Testis (tissue), 2 donors: ENCODE data around the gene MLF2.
"Not testable (repeated sequence)": the region's sequence is repeated elsewhere in the genome, so short reads cannot be mapped to it uniquely, and the experiment has no call there.

Experiments used
- POLR2A ChIP-seq: fragments of 450-650 bp; IDR thresholded peaks from one replicate; pipeline ENCODE4 v1.6.1; 2017; ENCODE audit warnings: antibody characterized with exemption, mild to moderate bottlenecking, moderate library complexity
- TF ChIP-seq, protein P1 (sequence below), 3 experiments: fragments of 450-650 bp in 2 of 3; fragments of 200-600 bp in 1 of 3; sonication (generic) in 1 of 3; IDR thresholded peaks; one replicate each; pipeline ENCODE4 v1.5.1; 2016 to 2019; ENCODE audit warnings: antibody characterized with exemption in 3 of 3, mild to moderate bottlenecking in 2 of 3, moderate library complexity in 1 of 3

DNA sequence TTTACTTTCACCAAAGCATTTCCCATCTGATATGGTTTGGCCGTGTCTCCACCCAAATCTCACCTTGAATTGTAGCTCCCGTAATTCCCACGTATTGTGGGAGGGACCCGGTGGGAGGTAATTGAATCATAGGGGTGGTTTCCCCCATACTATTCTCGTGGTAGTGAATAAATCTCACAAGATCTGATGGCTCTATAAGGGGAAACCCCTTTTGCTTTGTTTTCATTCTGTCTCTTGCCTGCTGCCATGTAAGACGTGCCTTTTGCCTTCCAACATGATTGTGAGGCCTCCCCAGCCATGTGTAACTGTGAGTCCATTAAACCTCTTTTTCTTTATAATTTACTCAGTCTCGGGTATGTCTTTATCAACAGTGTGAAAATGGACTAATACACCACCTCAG, 9.6 kb downstream of the MLF2 start:
- TF ChIP-seq POLR2A, result not testable (repeated sequence)
- TF ChIP-seq, protein P1, sequence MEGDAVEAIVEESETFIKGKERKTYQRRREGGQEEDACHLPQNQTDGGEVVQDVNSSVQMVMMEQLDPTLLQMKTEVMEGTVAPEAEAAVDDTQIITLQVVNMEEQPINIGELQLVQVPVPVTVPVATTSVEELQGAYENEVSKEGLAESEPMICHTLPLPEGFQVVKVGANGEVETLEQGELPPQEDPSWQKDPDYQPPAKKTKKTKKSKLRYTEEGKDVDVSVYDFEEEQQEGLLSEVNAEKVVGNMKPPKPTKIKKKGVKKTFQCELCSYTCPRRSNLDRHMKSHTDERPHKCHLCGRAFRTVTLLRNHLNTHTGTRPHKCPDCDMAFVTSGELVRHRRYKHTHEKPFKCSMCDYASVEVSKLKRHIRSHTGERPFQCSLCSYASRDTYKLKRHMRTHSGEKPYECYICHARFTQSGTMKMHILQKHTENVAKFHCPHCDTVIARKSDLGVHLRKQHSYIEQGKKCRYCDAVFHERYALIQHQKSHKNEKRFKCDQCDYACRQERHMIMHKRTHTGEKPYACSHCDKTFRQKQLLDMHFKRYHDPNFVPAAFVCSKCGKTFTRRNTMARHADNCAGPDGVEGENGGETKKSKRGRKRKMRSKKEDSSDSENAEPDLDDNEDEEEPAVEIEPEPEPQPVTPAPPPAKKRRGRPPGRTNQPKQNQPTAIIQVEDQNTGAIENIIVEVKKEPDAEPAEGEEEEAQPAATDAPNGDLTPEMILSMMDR (IDR thresholded peaks at IDR 0.05), result not testable (repeated sequence)
